DMS 273 (cell line): ENCODE data around the gene DMAP1.

ENCODE experiments used
- DNase-seq: peaks from one replicate; lab custom pipeline; 2025; ENCODE audit not compliant: unreplicated experiment; lab: John Stamatoyannopoulos, UW

Gene DMAP1

DNA sequence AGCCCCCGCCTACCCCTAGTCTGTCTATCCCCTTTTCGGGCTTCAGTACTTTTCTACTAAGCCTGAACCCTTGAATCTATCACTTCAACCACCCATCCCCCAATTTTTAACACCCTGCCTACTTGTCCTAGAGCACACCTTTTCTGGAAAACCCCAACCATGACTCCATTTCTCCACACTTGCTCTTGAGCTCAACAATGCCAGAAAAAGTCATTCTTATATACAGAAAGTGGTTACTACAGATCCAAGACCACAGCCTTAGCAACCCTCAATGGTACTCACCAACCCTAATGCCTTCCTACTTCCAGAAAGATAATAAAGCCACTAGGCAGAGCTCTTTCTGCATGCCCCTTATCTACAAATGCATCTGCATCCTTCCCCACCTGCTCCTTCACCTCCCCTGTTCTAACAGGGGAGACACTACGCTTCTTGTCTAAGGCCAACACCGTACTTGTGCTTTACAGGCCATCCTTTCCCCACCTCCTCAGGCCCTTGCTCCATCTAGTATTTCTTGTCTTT lies 41.2 kb downstream of the DMAP1 start:
- DNase-seq: no peak

DNA sequence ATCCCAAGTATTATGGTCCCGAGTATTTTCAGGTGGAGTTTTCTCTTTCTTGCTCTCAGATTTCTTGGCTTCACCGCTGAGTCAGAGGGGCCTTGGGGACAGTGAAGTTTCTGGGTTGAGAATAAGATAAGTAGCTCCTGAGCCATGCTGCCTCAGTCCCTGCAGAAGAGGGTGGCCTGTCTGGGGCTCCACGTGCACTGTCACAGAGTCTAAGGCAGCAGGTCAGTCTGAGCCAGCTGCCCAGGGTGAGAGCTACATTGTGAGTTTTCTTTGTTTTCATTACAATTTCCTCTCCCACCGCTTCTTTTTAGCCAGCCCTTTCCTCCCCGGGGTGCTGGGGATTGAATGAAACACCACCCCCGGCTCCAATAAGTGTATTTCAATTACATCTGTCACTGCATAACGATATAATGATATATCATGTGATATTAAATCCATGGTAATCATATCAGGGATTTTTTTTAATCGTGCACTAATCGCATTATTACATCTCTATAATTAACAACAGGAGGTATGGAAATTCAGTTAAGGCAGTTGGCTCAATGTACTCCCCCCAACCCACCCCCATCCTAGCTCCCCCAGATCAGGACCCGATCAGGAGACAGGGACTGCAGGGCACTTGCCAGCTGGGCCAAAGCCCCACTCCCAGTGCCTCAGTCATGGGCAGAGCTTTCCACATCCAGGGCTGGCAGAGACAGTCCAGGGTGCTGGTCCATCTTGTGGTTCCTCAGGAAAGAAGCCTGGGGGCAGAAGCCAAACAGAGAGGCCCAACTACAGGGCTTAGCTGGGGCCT lies 43.7 kb downstream of the DMAP1 start:
- DNase-seq: no peak

DNA sequence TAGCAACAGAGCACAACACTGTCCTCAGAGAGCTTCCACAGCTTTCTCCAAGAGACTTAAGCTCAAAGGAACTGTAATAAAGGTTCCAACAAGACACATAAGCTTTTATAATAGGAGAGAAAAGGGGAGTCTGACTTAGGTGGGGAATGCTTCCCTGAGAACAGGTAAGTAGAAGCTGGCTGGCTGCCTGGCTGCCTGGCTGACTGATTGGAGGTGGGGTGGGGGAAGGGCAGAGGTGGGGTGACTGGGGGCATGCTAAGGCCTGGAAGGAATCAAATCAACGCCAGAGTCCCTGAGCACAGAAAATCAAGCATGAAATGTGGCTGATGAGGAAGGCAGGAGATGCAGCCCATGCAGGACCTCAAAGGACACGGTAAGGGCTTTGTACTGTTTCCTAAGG lies 45.8 kb downstream of the DMAP1 start:
- no peak for DNase-seq

DNA sequence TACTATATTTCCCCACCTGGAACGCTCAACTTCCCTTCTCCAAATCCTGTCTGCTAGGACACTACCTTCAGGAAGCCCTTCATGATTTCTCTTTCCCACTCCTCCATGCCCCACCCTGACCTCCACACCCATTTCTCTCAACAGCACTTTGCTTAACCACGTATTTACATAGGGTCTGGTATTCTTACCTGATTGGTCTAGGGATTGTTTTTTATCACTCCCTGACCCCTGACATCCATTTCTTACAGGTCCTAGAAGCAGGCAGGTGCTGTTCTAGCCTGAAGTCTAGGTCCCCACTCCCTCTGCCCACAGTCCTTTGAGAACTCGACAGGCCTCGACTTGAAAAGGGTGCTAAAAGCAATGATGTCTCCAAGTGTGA lies 47.5 kb downstream of the DMAP1 start:
- DNase-seq: no peak

DNA sequence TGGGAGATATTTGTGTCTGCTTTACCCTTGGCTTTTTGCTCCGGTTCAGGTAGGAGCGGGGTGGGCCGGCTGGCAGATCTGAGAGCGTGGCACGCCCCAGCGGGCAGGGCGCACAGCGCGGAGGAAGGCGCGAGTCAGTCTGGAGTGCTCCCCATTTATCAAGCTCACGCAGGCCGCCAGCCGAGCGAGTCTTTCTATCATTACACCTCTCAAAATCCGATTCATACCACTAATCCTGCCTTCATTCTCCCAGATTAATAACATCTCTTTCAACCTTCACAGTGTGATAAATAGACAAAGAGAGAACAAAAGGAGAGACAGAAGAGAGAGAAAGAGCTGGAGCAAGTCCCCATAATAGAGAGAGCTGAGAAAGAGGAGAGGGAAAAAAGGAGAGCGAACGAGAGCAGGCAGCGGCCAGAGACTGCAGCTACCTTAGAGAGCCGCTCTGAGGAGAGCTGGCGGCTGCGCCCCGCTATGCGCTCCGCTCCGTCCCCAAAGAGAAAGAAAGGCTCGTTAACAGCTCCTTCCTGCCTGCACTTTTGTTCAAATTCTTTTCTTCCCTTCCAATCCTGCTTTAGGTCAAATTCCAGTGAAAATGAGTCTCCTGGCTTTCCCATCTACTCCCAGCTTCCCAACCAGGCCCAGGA lies 48.0 kb downstream of the DMAP1 start:
- no peak for DNase-seq

DNA sequence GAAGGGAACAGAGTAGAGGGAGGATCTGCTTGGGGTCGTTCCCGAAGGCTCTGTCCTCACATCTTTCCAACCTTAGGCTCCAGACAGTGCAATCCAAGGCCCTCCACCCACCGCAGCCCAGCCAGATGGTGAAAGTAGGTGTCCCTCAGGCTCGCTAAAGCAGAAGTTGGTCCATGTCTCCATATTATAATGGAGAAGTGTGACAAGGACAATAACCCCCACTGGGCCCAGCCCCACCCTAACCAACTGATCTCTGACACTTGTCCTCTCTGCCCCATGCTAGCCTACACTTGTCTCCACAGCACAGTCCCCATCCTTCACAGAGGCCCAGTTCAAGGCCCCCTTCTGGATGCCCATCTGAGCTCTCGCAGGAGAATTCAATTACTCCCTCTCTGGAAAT lies 48.7 kb downstream of the DMAP1 start:
- DNase-seq: no peak

DNA sequence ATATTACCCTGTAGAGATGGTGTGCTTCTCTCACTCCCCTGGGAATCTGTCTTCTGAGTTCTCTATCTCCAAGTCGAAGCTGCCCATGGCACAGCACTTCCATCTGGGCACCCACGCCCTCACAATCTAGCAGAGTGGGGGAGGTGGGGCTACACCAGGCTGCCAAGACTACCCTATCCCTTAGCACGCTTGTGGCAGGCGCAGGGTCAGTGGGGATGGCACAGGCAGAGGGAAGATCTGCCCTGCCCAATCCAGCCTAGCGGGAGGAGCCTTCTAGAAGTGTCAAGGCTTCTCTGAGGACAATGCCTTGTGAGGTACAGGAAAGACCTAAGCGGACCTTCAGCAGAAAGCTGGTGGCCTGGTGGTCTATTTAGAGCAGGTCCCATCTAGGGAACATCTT lies 49.1 kb downstream of the DMAP1 start:
- DNase-seq: no peak

DNA sequence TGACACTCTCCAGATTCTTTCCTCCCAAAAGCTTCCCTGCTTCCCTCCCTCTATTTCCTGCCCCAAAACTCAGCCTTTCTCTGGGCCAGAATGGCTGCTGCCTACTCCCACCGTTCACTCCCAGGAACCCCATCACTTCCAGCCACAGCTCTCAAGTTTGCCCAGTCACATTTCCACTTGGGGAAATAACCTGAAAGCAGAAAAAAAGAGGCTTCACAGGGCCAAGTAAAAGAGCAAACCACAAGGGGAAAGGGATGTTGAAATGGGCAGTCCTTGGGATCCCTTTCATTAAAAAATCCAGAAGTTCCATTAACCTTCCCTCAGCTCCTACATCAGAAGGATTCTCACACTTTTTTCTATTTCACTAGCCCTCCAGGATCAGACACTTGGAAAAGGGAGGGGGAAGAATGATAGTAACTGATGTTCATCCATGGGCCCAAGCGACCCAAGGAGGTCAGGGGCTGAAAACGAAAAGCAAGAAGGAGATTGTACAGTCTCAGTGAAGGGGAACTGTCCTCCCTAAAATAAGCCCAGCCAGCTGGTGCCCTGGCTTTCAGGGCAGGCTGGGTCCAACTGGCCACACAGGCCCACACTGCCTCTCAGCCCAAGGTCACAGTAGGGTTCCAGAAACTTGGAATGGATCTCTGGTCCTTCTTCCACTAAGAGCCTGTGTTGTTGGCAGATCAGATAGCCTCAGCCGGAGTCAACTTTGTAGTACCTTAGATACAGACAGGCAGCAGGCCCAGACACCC lies 49.7 kb downstream of the DMAP1 start:
- no peak for DNase-seq

DNA sequence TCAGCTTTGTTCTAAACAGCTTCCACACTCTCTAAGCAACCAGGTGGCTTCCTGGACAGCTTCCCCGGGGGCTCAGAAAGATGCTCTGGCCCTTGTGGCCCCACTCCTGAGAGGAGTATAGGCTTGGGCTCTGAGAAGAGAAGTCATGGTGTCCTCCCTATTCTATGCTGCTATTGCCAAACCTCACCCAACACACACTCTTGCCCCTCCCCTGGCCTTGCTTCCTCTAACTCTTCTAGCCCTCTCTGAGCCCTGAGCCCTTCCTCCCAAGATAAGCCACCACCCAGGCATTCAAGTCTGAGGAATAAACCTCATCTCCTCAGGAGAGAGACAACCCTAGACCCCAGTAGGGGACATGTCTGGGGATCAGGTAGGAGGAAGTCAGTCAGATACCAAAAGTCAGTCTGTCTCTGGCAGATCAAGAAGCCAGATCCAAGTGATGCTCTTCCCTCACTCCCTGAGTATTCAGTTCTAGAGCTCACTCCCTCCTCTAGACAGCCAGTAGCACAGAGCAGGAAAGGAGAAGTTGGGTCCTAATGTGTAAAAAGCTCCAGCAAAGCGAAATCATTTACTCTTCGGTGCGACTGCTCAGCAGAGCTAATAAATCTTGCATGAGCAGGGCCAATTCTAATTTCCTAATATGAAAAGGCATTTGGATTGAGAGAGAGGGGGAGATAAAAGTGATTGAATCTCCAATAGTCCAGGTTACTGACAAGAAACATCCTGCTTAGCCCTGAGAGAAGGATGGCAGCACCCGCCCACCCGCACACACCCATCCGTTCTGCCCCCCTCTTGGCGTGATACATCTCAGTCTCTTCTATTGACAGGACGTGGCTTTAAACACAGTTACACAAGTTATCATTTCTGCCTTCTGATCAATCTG lies 50.5 kb downstream of the DMAP1 start:
- DNase-seq: no peak

DNA sequence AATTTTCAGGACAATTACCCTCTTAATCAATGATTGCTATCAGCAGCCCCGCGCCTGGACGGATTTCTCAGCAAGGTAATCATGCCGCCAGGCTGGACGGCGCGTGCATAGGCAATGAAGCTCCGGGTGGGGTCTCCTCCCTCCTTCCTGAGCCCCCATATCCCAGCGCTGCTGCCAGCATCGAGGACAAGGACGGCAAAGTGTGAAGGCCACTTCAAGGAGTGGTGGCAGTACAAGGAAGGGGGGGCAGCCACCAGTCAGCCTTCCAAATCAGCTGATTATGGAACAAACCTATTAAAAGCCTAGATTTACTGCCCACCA lies 51.1 kb downstream of the DMAP1 start:
- no peak for DNase-seq

DNA sequence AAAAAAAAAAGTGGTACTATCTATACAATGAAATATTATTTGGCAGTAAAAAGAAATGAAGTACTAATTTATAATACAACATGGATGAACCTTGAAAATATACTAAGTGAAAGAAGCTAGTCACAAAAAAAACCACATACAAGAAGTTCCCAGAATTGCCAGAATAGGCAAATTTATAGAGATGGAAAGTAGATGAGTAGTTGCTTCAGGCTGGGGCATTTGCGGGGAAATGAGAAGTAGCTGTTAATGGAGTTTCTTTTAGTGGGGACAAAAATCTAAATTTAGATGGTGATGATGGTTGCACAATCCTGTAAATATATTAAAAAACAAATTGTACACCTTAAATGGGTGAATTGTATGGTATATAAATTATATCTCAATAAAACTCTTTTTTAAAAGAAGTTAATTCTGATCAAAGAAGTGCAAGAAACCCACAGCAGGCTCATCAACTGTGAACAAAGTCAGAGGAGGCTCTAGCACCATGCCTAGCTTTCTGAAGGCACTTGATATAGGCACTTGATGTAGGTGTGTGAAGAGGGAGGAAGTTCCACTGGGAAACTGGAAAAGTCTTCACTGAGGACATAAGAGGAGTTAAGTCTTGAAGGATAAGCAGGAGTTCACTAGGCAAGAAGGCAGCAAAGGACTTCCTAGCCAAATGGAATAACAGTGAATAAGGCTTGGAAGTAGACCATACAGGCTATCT lies 52.5 kb downstream of the DMAP1 start:
- no peak for DNase-seq

DNA sequence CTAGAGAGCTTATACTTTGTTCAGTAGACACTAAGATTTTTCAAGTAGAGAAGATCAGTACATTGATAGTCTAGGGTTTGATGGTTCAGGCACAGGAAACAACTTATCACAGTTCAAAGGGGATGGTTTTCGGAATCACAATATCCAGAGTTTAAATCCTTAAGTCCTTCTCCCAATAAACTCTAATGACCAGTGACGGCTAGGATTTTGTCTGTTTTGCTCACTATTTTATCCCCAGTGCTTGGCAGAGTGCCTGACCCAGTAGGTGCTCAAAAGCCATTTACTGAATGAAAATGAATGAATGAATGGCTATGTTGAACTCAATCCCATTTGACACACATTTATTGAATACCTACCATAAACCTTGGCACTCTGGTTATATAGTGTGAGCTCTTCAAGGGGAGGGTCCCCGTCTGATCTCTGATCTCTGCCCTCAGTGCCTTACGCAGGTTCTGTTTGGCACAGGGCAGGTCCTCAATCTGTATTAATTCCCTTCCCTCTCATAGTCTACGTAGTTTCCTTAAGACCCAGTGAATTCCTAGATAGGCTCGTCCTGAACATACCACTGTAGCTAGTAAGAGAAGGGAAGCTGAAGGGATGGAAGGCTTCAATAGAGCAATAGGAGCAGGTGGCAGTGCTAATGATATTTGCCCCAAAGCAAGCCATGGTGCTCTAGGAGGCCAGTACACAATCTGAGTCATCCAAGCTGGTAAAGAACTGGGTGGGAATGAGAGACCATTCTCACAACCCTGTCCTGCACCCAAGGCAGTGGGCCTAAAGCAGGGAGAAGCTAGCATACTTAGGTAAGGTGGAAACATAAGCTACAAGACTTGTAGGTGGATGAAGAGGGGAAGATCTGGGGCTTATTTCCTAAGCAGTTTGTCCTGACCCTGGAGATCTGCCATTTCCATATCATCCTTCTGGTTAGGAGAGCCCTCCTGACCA lies 53.4 kb downstream of the DMAP1 start:
- DNase-seq: no peak

DNA sequence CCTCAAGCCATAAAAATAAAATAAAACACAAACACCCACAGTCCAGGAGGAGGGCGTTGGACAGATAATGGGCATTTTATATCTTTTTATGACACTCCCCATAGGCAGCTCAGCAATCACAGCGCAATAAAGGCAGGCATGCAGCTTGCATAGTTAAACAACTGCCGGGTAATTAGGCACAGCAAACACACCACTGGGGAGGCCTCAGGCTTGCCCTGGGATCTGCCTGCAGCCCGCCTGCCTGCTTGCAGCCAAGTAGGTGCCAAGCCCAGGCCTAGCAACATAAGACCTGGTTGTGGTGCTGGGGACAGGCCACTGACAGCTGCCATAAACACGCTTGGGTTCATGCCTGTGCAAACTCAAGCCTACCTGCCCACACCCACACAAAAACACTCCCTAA lies 54.2 kb downstream of the DMAP1 start:
- DNase-seq: no peak

DNA sequence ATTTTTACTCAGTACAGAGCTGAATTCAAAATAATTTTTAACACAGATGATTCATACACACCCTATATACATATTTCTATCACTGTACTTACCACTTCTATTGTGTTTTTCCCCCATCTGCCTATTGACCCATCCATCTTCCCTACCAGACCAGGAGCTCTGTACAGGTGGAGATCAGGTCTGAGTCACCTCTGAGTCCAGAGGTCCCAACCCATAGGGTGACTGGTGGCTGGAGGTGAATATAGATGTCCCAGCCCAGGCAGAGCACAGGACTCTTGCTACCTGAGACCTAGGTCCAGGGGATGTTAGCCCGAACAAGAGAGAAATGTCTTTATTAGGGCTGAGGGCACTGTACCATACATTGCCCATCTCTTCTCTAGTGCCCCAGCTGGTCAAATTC lies 54.8 kb downstream of the DMAP1 start:
- no peak for DNase-seq
